OCI-M2 (cell line): ENCODE data around the gene NKX1-1.

ENCODE experiments used
- DNase-seq: peaks from one replicate; lab custom pipeline; 2025; ENCODE audit not compliant: unreplicated experiment; lab: John Stamatoyannopoulos, UW

The NKX1-1 gene

DNA sequence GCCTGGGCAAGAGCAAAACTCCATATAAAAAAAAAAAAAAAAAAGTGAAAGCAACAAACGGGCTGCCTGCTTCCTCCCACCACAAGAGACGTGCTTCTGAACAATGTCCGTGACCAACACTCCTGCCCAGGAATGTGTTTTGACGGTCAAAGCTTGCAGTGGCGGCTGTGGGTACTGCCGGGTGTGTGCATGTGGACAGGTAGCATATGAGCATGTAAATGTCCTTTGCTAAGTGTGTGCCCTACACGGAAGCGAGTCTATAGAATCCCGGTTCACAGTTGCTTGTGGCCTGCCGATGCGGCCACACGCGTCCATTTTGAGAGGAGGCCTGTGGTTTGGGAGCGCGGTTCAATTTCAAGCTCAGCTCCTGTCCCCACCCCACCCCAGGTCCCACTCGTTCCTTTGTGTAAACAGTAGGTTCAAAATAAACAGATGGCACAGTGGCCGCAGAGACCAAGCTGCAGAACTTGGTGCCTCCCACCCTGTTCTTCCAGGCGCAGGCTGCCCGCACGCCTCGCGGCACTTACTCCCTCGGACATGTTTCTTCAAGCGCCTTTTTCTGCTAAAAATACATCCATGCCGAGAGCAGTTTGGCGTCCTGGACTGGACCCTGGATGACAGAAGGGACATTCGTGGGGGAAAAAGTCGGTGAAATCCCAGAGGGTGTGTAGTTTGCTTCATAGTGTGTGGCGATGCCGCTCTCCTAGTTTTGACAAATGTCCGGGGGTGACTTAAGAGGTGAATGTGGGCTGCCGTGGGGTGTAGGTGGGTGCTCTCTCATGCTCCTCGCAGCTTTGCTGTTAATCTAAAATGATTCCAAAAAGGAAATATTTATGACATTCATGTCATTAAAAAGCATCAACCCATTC lies 11.5 kb upstream of the NKX1-1 start:
- no peak for DNase-seq

GRCh38 chr4:1416948-1417260 lies 10.7 kb upstream of the NKX1-1 start:
- no peak for DNase-seq

GRCh38 chr4:1416051-1416947 lies 10.1 kb upstream of the NKX1-1 start:
- DNase-seq = no peak

DNA sequence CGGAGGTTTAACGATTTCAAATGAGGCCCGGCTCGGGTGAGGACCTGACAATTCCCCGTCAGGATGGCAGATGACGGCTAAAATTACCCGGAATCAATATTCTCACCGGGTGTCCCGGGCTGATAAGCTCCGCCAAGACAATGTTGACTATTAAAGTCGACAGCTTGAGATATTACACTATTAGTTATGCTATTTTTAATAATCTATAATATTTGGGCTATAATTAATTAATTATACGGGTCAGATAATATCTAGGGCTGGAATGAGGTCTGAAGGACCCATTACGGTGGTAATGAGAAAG lies 9.4 kb upstream of the NKX1-1 start:
- DNase-seq = no peak

GRCh38 chr4:1414831-1415680 lies 8.8 kb upstream of the NKX1-1 start:
- DNase-seq = no peak

DNA sequence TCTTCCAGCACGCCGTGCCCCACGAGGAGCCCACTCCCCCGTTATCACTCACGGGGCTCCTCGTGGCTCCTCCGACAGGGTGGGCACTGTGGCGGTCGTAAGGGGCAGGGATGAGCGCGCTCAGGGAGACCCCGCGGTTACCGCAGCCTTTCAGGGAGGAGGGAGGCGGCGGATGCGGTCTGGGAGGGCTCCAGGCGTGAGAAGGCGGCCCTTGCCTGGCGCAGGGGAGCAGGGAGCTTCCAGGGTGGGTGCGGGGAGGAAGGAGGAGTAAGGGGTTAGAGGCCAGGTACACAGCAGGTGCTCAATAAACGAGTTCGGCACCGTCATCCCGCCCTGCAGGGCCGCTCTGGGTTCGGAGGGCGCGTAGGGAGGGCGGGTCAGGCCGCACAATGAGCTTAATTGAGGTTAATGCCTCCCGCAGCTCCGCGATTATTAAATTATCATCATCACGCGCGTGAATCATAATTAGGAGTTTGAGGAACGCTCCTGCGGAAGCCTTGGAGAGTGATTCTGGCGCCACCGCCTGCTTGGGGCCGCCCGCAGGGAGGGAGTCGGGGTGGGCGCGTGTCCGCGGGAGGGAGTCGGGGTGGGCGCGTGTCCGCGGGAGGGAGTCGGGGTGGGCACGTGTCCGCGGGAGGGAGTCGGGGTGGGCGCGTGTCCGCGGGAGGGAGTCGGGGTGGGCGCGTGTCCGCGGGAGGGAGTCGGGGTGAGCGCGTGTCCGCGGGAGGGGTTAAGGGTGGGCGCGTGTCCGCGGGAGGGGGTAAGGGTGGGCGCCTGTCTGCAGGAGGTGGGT lies 7.6 kb upstream of the NKX1-1 start:
- no peak for DNase-seq

GRCh38 chr4:1413204-1413663 lies 7.0 kb upstream of the NKX1-1 start:
- no peak for DNase-seq

DNA sequence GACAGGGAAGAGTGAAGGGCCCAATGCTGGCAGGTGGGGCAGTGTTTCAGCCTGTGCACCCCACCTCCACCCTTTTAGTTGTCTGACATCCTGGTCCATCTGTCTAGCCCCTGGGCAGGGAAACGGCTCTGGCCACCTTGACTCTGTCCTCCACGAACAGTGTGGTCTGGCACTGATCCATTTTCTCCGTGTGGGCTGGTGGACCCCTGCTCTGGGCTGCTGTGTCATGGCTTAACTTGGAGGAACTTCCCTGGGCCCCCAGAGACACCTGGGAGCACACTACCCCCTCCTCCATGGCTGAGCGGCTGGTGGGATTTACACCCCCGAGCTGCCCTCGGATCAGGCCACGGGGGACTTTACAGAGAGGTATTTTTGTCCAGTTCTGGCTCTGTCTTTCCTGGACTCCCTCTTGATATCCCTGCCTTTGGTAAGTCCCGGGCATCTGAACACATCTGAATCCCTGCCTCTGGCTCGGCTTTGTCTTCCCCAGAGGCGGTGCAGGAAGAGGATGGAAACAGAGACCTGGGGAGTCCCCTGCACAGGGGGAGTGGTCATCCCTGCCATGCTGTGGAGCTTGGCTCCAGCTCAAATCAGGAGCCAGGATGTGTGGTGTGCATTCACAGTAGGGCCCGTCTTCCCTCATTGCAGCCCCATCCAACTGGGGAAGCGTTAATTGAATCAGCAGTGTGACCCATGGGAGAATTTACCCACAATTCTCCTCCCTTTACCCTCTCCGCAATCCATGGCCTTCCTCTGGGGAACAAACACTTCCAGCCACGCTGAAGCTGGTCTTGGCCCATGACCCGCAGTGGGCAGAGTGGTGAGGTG lies 6.3 kb upstream of the NKX1-1 start:
- DNase-seq = no peak

- no peak for DNase-seq
Measured at GRCh38 chr4:1411436-1412375, 5.5 kb upstream of the NKX1-1 start.

GRCh38 chr4:1410491-1411325 lies 4.5 kb upstream of the NKX1-1 start:
- DNase-seq = no peak

GRCh38 chr4:1409491-1410425 lies 3.5 kb upstream of the NKX1-1 start:
- no peak for DNase-seq

- no peak for DNase-seq
Measured at GRCh38 chr4:1409079-1409478, 2.8 kb upstream of the NKX1-1 start.

GRCh38 chr4:1408418-1408817 lies 2.2 kb upstream of the NKX1-1 start:
- no peak for DNase-seq

DNA sequence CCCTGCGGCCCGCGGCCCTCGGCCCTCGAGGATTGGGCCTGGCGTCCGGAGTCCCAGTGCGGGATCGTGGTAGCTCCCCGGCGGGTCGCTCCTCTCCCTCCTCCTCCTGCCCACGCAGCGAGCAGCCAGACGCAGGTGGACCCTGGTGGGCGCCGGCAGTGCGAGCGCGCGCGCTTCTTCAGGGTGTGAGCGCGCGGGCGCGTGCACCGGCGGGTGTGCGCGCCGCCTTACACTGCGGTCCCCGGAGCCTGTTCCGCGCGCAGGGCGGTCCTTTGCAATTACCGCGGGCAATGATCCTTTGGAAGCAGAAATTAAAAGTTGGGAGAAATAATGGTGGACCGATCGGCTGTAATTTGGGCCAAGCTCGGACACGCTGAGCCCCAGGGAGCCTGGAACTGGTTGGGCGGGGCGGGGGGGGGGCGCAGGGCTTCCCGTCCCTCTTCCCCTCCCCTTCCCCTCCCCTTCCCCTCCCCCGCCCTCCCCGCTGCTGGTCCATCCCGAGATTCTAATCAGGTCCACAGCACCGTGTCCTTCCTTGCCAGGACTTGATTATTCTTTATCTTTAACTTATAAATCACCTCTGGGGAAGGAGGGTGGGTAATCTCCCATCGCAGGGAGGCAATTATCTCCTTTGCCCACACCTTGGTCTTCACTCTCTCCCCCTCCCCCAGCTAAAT lies 1.6 kb upstream of the NKX1-1 start:
- no peak for DNase-seq

DNA sequence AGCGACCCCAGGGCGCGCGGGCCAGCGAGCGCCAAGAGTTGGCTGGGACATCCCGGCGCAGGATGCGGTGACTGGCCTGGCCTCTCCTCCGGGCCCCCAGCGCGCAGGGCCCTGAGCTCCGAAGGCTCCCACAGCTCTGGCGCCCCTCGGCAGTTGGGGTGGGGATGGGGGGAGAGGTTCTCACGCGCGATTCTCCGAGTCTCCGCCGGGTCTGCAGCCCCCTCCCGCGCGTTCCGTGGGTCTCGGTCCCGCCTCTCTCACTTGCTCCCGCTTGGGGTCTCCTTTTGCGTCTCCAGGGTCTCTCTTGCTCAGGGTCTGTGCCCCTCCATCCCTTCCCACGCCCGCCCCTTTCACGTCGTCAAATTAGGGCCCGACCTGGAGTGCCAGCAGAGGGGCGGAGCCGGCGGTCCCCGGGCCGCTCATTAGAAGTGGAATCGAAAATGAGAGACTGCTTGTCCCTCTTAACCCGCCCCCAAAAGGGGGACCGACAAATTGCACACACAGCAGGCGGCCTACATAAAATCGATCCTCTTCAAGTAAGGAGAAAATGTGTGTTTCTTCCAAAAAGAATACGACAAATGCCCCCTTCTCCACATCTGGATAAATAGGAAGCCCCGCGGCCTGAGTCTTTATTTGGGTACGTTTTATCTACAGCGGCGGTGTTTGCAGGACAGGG lies 877 bp upstream of the NKX1-1 start:
- DNase-seq = no peak
